K562 (cell line): ENCODE measurements around the gene ZNF805.

ENCODE experiments used
- EHMT2 ChIP-seq: fragments of 450-650 bp; IDR thresholded peaks from 2 replicates; pipeline ENCODE4 v1.6.1; 2018; ENCODE audit warnings: antibody characterized with exemption
- GABPA ChIP-seq: fragments of 200-800 bp; sonication (Bioruptor generic); conservative IDR thresholded peaks from 2 replicates; pipeline ENCODE4 v1.6.1; 2016; ENCODE audit warnings: low read depth, missing genetic modification characterization, missing compliant biosample characterization
- TF ChIP-seq, protein P1 (sequence below): fragments of 250-450 bp; sonication (Bioruptor Pico); IDR thresholded peaks from 2 replicates; pipeline ENCODE4 v1.8.0; 2022; ENCODE audit warnings: moderate library complexity, mild to moderate bottlenecking, inconsistent platforms

DNA sequence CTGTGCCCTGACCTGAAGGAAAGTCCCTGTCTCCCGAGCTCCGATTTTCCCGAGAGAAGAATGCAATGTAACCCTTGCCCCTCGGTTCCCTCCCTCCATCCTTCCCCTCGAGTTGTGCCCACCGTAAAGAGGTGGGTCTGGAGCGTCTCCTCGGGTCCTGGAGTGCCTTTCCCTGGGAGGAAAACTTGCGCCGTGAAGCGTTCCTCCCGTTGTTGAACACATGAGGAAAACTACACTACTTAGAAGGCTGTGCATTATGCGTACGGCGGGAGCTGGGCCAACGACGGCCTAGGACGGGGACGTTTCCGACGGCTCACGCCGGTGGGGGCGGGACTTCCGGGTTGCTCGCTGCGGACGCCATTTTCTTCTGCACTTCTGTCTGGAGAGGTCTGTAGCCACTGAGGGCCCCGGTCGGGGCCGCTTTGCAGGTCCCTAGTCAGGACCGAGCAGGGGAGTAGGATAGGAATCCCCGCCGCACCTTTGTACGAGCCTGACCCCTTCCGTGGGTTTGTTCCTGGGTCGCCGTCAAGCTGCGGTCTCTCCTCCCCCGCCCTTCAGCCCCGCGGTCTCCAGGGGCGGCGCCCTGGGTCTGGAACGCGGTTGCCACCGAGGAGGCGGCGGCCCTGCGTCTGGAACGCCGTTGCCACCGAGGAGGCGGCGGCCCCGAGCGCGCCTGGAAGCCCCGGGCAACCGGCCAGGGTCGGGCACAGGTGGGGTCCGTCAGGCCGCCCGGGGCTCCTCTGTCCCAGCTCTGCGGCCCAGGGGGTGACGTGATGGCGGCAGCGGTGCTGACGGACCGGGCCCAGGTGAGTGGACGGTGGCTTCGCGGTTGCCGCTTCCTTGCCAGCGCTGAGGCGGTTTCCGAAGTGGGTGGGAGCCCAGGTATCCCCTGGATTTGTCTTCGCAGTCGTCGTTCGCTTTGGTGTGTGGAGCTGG lies 49.0 kb upstream of the ZNF805 start, which contains the start of gene ZNF264:
- TF ChIP-seq GABPA, result peak; percentile 91
- TF ChIP-seq, protein P1, sequence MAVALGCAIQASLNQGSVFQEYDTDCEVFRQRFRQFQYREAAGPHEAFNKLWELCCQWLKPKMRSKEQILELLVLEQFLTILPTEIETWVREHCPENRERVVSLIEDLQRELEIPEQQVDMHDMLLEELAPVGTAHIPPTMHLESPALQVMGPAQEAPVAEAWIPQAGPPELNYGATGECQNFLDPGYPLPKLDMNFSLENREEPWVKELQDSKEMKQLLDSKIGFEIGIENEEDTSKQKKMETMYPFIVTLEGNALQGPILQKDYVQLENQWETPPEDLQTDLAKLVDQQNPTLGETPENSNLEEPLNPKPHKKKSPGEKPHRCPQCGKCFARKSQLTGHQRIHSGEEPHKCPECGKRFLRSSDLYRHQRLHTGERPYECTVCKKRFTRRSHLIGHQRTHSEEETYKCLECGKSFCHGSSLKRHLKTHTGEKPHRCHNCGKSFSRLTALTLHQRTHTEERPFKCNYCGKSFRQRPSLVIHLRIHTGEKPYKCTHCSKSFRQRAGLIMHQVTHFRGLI, result no peak
- TF ChIP-seq EHMT2, result peak; percentile 84; the same call in 1 of the 2 replicates
